GM12891 (cell line): Measurements from ENCODE around the gene PPP1R9A.

Source experiments
- POLR2A ChIP-seq: IDR thresholded peaks from 2 replicates; pipeline ENCODE4 v1.6.1; 2011; ENCODE audit warnings: low read depth, low read length, control low read depth
- POLR2AphosphoS5 ChIP-seq: IDR thresholded peaks from 2 replicates; pipeline ENCODE4 v1.6.1; 2011; ENCODE audit warnings: low read depth, low read length, control low read depth
- POU2F2 ChIP-seq: IDR thresholded peaks from 2 replicates; pipeline ENCODE4 v1.6.1; 2011; ENCODE audit warnings: low read depth, mild to moderate bottlenecking, control low read depth, low read length, moderate library complexity
- TAF1 ChIP-seq: IDR thresholded peaks from 2 replicates; pipeline ENCODE4 v1.6.1; 2011; ENCODE audit warnings: low read depth, low read length, control low read depth

DNA sequence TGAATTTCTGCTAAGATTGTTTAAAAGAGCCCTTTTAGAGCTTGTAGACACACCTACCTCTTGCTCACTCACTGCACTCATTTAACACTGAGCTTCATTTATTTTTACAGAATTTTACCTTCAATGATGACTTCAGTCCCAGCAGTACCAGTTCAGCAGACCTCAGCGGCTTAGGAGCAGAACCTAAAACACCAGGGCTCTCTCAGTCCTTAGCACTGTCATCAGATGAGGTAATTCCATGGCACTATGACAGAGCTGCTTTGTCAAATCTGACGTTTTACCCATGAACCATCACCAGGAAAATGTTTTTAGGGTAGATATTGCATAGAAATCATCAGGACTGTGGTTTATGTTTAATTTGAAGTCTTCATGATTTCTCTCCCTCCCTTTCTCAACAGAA, 378.7 kb downstream of the PPP1R9A start:
- TF ChIP-seq POLR2A, result no peak
- no peak for TF ChIP-seq POLR2AphosphoS5
- TF ChIP-seq POU2F2, result no peak
- no peak for TF ChIP-seq TAF1
